HG03064 (cell line): ENCODE data around the gene MEIOB.

Source experiments
- ATAC-seq: cut with Tn5 transposase; IDR thresholded peaks from one replicate; pipeline ENCODE4 v1.9.1; 2021; ENCODE audit warnings: low read depth; ENCODE audit not compliant: unreplicated experiment

MEIOB gene

GRCh38 chr16:1789643-1790045 lies 82.3 kb downstream of the MEIOB start:
- no peak for ATAC-seq

GRCh38 chr16:1788708-1789100 lies 83.3 kb downstream of the MEIOB start:
- ATAC-seq = no peak

GRCh38 chr16:1788095-1788707 lies 83.8 kb downstream of the MEIOB start:
- ATAC-seq = no peak

- ATAC-seq = no peak
Measured at GRCh38 chr16:1787322-1788094, 84.5 kb downstream of the MEIOB start.

- no peak for ATAC-seq
Measured at GRCh38 chr16:1787056-1787321, 85.0 kb downstream of the MEIOB start.

GRCh38 chr16:1786242-1787055 lies 85.5 kb downstream of the MEIOB start:
- no peak for ATAC-seq

- ATAC-seq = no peak
Measured at GRCh38 chr16:1785846-1786170, 86.2 kb downstream of the MEIOB start.

GRCh38 chr16:1784977-1785845 lies 86.8 kb downstream of the MEIOB start:
- ATAC-seq = no peak
